LNCaP clone FGC (cell line): ENCODE measurements around the gene ZEB2.
"Not testable (repeated sequence)": the region's sequence is repeated elsewhere in the genome, so short reads cannot be mapped to it uniquely, and the experiment has no call there.

Source experiments
- DNase-seq: peaks from one replicate; pipeline ENCODE4 v3.0.0-alpha.2; 2011; ENCODE audit warnings: low read depth
- H3K4me3 ChIP-seq: 2 replicates; pipeline ENCODE4 v1.5.1; 2011; ENCODE audit warnings: mild to moderate bottlenecking, low read depth, low read length, control low read depth
- CTCF ChIP-seq: IDR thresholded peaks from 2 replicates; pipeline ENCODE4 v1.5.1; 2012; ENCODE audit warnings: mild to moderate bottlenecking; ENCODE audit not compliant: control insufficient read depth, insufficient read depth; ENCODE audit errors: extremely low read depth

Gene ZEB2

GRCh38 chr2:144370937-144371584, 148.9 kb downstream of the ZEB2 start:
- H3K4me3 ChIP-seq = no peak overlapping the region
- no peak for DNase-seq
- no peak for TF ChIP-seq CTCF

- TF ChIP-seq CTCF = no peak
- no peak for DNase-seq
- no peak overlapping the region for H3K4me3 ChIP-seq
Observed at GRCh38 chr2:144369416-144369815, 150.5 kb downstream of the ZEB2 start.

- TF ChIP-seq CTCF = no peak
- no peak overlapping the region for H3K4me3 ChIP-seq
- no peak for DNase-seq
Observed at GRCh38 chr2:144366825-144367429, 153.0 kb downstream of the ZEB2 start.

GRCh38 chr2:144364944-144365738, 154.8 kb downstream of the ZEB2 start:
- no peak for DNase-seq
- TF ChIP-seq CTCF = no peak
- no peak overlapping the region for H3K4me3 ChIP-seq

- DNase-seq, H3K4me3 ChIP-seq: not testable (repeated sequence)
Observed at GRCh38 chr2:144364247-144364646, 155.7 kb downstream of the ZEB2 start.

- no peak for TF ChIP-seq CTCF
- H3K4me3 ChIP-seq = no peak overlapping the region
- no peak for DNase-seq
Observed at GRCh38 chr2:144362401-144362800, 157.5 kb downstream of the ZEB2 start.

GRCh38 chr2:144361742-144362141, 158.2 kb downstream of the ZEB2 start:
- no peak for DNase-seq
- TF ChIP-seq CTCF = no peak
- H3K4me3 ChIP-seq = no peak overlapping the region
